NCI-H2196 (cell line): ENCODE measurements around the gene WBP1L.
"Not testable (repeated sequence)": the region's sequence is repeated elsewhere in the genome, so short reads cannot be mapped to it uniquely, and the experiment has no call there.

Source experiments
- DNase-seq: peaks from one replicate; lab custom pipeline; 2025; ENCODE audit not compliant: unreplicated experiment; lab: John Stamatoyannopoulos, UW

WBP1L gene

GRCh38 chr10:102834143-102834542 is 90.4 kb downstream of the WBP1L start:
- no peak for DNase-seq

DNA sequence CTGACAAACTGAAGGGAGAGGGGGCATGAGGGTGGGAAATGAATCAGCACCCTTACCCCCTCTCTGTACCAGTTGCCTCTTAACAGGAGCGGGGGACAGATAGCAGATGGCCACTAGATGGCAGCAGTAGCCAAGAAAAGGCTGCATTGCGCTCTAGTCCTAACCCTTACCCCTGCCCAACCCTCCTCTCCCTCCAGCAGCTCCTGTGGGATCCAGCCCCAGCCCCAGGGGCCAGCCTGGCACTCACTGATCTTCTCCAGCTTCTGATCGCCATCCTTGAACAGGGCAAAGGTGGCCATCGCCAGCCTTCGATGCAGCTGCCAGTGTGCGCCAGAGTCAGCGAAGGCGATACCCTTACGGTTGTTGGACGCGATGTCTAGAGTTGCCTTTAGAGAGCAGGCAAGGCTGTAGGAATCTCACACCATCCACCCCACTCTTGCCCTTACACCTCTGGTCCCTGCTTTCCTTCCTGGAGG is 91.3 kb downstream of the WBP1L start:
- DNase-seq = peak; percentile 55

GRCh38 chr10:102837230-102837721 is 93.5 kb downstream of the WBP1L start, which contains the start of gene CYP17A1:
CYP17A1 (minus strand) TSS chr10:102837413; CDS start chr10:102837361, 52 bp downstream.
- peak; percentile 11 for DNase-seq

DNA sequence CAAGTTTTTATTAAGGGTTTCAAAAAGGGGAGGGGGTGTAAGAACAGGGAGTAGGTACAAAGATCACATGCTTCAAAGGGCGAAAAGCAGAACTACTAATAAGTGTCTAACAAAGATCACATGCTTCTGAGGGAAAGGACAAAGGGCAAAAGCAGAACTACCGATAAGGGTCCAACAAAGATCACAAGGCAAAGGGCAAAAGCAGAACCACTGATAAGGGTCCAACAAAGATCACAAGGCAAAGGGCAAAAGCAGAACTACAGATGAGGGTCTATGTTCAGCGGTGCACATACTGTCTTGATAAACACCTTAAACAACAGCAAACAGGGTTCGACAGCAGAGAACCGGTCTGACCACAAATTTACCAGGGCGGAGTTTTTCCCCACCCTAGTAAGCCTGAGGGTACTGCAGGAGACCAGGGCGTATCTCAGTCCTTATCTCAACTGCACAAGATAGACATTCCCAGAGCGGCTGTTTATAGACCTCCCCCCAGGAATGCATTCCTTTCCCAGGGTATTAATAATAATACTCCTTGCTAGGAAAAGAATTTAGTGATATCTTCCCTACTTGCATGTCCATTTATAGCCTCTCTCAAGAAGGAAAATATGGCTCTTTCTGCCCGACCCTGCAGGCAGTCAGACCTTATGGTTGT is 94.7 kb downstream of the WBP1L start:
- not testable (repeated sequence) for DNase-seq

GRCh38 chr10:102841827-102842345 is 98.1 kb downstream of the WBP1L start:
- DNase-seq = no peak

- not testable (repeated sequence) for DNase-seq
These were observed 99.4 kb downstream of the WBP1L start for GRCh38 chr10:102843139-102843538.

DNA sequence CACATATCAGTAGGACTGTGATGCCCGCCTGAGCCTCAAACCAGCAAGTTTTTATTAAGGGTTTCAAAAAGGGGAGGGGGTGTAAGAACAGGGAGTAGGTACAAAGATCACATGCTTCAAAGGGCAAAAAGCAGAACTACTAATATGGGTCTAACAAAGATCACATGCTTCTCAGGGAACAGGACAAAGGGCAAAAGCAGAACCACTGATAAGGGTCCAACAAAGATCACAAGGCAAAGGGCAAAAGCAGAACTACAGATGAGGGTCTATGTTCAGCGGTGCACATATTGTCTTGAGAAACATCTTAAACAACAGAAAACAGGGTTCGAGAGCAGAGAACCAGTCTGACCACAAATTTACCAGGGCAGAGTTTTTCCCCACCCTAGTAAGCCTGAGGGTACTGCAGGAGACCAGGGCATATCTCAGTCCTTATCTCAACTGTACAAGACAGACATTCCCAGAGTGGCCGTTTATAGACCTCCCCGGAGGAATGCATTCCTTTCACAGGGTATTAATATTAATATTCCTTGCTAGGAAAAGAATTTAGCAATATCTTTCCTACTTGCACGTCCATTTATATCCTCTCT is 100.5 kb downstream of the WBP1L start:
- DNase-seq = not testable (repeated sequence)

DNA sequence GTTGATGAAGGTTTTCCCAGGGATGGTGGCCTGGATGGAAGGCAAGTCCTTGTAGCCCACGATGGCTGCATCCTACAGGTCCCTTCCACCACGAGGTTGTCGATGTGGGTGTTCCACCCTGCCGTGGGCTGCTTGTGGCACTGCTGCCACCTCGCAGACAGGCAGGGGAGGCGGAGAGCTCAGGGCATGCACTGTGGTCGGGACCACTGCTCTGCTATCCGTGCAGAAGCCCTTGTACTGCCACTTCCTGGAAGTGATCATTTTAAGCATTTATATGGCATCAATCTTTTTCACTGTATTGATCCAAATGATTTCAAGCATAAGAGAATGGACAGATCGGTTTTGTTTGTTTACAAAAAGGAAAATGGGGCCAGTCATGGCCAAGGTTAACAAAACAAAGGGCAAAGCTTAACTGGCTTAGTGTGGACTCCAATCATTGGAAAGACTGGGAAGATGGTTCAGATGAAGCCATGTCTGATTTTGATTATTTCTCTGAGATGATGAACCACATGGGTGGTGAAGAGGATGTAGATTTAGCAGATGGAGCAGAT is 101.7 kb downstream of the WBP1L start:
- DNase-seq = no peak

- DNase-seq = no peak
These were observed 106.3 kb downstream of the WBP1L start for GRCh38 chr10:102850025-102850518.

- DNase-seq = not testable (repeated sequence)
These were observed 109.5 kb downstream of the WBP1L start for GRCh38 chr10:102853237-102853636.

- DNase-seq = not testable (repeated sequence)
These were observed 112.1 kb downstream of the WBP1L start for GRCh38 chr10:102855731-102856436.

DNA sequence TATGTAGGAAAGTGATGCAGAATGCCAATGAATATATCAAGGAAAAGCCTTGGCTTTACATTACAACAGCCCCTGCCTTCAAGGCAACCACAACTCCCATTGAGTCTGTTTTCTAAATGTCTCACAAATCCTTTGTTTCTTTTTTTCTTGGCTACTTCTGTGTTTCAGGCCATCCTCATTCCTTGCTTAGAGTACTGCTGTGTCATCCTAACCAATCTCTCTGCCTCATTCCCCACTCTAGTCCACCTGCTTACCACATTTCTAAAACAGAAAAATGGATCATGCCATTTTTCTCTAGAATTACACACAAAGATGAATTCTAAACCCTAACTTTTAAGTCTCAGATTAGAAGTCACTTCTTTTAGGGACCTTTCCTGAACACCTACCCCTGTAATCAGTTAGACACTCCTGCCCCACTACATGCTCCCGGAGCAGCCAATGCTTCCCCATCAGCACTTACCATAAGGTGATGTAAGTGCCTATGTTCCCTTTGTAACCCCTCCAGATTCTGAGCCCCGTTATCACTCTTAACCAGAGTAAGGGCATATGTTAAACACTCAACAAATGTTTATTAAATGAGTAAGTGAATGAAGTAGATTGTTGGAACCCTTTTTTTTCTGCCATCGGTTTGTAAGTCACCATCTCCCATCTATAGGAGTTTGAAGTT is 113.1 kb downstream of the WBP1L start:
- no peak for DNase-seq

DNA sequence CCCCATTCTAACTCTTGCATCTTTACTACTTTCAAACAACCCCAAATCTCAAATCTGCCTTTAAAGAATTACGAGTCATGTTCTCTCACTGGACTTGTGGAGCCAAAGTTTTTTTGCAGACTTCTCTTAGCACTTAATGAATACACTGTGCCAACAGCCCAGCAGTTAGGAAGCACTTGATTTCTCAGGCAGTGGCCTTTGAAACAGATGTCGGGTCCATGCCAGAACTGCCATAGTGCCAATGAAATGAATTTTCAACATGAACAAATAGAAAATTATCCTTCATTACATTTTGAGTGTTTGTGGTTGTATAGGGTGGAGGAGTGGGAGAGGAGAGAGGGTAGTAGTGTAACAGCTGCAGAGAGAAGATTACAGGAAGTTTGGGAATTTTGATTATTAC is 116.2 kb downstream of the WBP1L start:
- DNase-seq = peak; percentile 5

- DNase-seq = no peak
These were observed 119.9 kb downstream of the WBP1L start for GRCh38 chr10:102863660-102864059.

- DNase-seq = no peak
These were observed 121.9 kb downstream of the WBP1L start for GRCh38 chr10:102865620-102866019.
